HEK293 (cell line): ENCODE results near the gene MARCKSL1.
A peak's percentile ranks its signal among the peaks of the same experiment; 100 is the strongest.

ENCODE experiments used
- CTCF ChIA-PET: fragments of 350-600 bp; formaldehyde crosslinking; extraction: SDS; loops from one replicate; lab custom pipeline; 2021; ENCODE audit warnings: antibody characterized with exemption; lab: Yijun Ruan, JAX
- POLR2A ChIA-PET: fragments of 300-600 bp; formaldehyde crosslinking; extraction: SDS; loops from one replicate; lab custom pipeline; 2020; ENCODE audit warnings: antibody characterized with exemption, inconsistent platforms; lab: Yijun Ruan, JAX
- H3K27ac ChIP-seq: fragments of 200-500 bp; sonication (Bioruptor generic); 2 replicates; pipeline ENCODE4 v1.5.1; 2014; ENCODE audit warnings: low read depth, low read length, control low read depth, inconsistent platforms; ENCODE audit errors: extremely low read depth
- H3K36me3 ChIP-seq, 2 experiments: fragments of 200-500 bp in 1 of 2; sonication (Bioruptor generic) in 1 of 2; 1 replicate in 1 of 2; 2 replicates in 1 of 2; pipeline ENCODE4 v1.5.1; 2014 to 2017; ENCODE audit warnings: inconsistent platforms in 2 of 2, low read length in 2 of 2; ENCODE audit not compliant: control insufficient read depth in 2 of 2, insufficient read depth in 1 of 2
- H3K4me1 ChIP-seq: fragments of 200-500 bp; sonication (Bioruptor generic); 2 replicates; pipeline ENCODE4 v1.5.1; 2014; ENCODE audit warnings: mild to moderate bottlenecking, low read length, inconsistent platforms; ENCODE audit not compliant: control insufficient read depth, insufficient read depth
- H3K4me3 ChIP-seq: 2 replicates; pipeline ENCODE4 v1.5.1; 2011; ENCODE audit warnings: low read depth, mild to moderate bottlenecking, control low read depth, low read length, moderate library complexity
- H3K9me3 ChIP-seq: fragments of 200-500 bp; sonication (Bioruptor generic); 2 replicates; pipeline ENCODE4 v1.5.1; 2014; ENCODE audit warnings: low read depth, low read length, inconsistent platforms; ENCODE audit not compliant: control insufficient read depth, insufficient read depth
- GLIS1 ChIP-seq: fragments of 450-650 bp; formaldehyde crosslinking; IDR thresholded peaks from 2 replicates; pipeline ENCODE4 v1.5.1; 2016; ENCODE audit warnings: missing biosample characterization, missing genetic modification characterization
- IKZF3 ChIP-seq: fragments of 450-650 bp; IDR thresholded peaks from 2 replicates; pipeline ENCODE4 v1.5.0; 2018; ENCODE audit warnings: missing biosample characterization, mild to moderate bottlenecking, missing genetic modification characterization, moderate library complexity
- KLF16 ChIP-seq: fragments of 450-650 bp; formaldehyde crosslinking; IDR thresholded peaks from 2 replicates; pipeline ENCODE4 v1.5.1; 2017; ENCODE audit warnings: missing biosample characterization, missing genetic modification characterization
- PBX3 ChIP-seq: sonication (generic); formaldehyde crosslinking; IDR thresholded peaks from 2 replicates; pipeline ENCODE4 v1.8.1; 2022; ENCODE audit warnings: mild to moderate bottlenecking, moderate library complexity, missing genetic modification reagents
- ZBTB1 ChIP-seq: fragments of 450-650 bp; formaldehyde crosslinking; IDR thresholded peaks from 2 replicates; pipeline ENCODE4 v1.5.1; 2016; ENCODE audit warnings: missing biosample characterization, missing genetic modification characterization
- ZEB2 ChIP-seq: fragments of 450-650 bp; formaldehyde crosslinking; IDR thresholded peaks from 2 replicates; pipeline ENCODE4 v1.5.1; 2016; ENCODE audit warnings: missing biosample characterization, missing genetic modification characterization
- ZFHX2 ChIP-seq: fragments of 450-650 bp; formaldehyde crosslinking; conservative IDR thresholded peaks from 2 replicates; pipeline ENCODE4 v1.5.1; 2016; ENCODE audit warnings: missing biosample characterization, missing genetic modification characterization
- ZFP37 ChIP-seq: fragments of 450-650 bp; formaldehyde crosslinking; IDR thresholded peaks from 2 replicates; pipeline ENCODE4 v1.5.1; 2016; ENCODE audit warnings: missing biosample characterization, missing genetic modification characterization
- ZFP41 ChIP-seq: fragments of 450-650 bp; formaldehyde crosslinking; IDR thresholded peaks from 2 replicates; pipeline ENCODE4 v1.5.1; 2016; ENCODE audit warnings: missing biosample characterization, missing genetic modification characterization, borderline replicate concordance
- ZIC2 ChIP-seq: fragments of 450-650 bp; formaldehyde crosslinking; IDR thresholded peaks from 2 replicates; pipeline ENCODE4 v1.5.1; 2016; ENCODE audit warnings: missing biosample characterization, missing genetic modification characterization
- ZNF223 ChIP-seq: fragments of 450-650 bp; formaldehyde crosslinking; IDR thresholded peaks from 2 replicates; pipeline ENCODE4 v1.5.1; 2016; ENCODE audit warnings: missing biosample characterization, missing genetic modification characterization
- ZNF404 ChIP-seq: fragments of 450-650 bp; formaldehyde crosslinking; IDR thresholded peaks from 2 replicates; pipeline ENCODE4 v1.5.1; 2017; ENCODE audit warnings: missing biosample characterization, missing genetic modification characterization
- ZNF449 ChIP-seq: fragments of 450-650 bp; formaldehyde crosslinking; IDR thresholded peaks from 2 replicates; pipeline ENCODE4 v1.5.1; 2017; ENCODE audit warnings: missing biosample characterization, mild to moderate bottlenecking, missing genetic modification characterization, moderate library complexity
- ZNF830 ChIP-seq: fragments of 450-650 bp; IDR thresholded peaks from 2 replicates; pipeline ENCODE4 v1.5.0; 2018; ENCODE audit warnings: missing biosample characterization, missing genetic modification characterization, low read depth, mild to moderate bottlenecking, moderate library complexity
- TF ChIP-seq, protein P1 (sequence below): fragments of 450-650 bp; formaldehyde crosslinking; IDR thresholded peaks from 2 replicates; pipeline ENCODE4 v1.5.1; 2016; ENCODE audit warnings: missing biosample characterization, missing genetic modification characterization, borderline replicate concordance

Gene MARCKSL1

GRCh38 chr1:32345289-32345827 is 9.3 kb upstream of the MARCKSL1 start:
- H3K27ac ChIP-seq, result no peak overlapping the region
- no peak overlapping the region for H3K4me3 ChIP-seq
- POLR2A ChIA-PET, result interaction anchor here (0.6 to 5.2 kb wide), 3 partner anchors 9 to 807 kb away, joined by 3 to 39 read pairs (median 5); partner anchors contain the start of gene MARCKSL1
- no peaks in the 10 kb centered on the region for H3K4me1 ChIP-seq
- no peaks in the 10 kb centered on the region for H3K36me3 ChIP-seq
- TF ChIP-seq ZFP37 (tag by site-specific recombination) (no peak), ZNF449 (tag by site-specific recombination) (peak; percentile 84)
- no peaks in the 10 kb centered on the region for H3K9me3 ChIP-seq
- CTCF ChIA-PET, result interaction anchor here (0.6 to 1.1 kb wide), 2 partner anchors 66 to 209 kb away, joined by 3 to 4 read pairs; no protein-coding TSS in a partner anchor

DNA sequence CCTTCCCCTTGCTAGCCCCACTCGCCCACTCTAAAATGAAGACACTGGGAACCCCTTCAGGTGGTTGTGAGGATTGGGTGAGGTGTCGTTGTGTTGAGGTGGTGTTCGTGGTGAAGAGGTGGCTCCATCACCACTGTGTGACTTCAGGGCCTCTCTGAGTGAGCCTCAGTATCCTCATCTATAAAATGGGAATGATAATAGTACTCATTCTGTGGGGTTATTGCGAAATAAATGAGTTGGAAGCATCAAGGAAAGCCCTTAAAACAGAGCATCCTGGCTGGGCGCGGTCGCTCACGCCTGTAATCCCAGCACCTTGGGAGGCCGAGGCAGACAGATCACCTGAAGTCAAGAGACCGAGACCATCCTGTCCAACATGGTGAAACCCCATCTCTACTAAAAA is 6.7 kb upstream of the MARCKSL1 start:
- Histone ChIP-seq H3K9me3 (no peaks in the 10 kb centered on the region), H3K36me3 (no peaks in the 10 kb centered on the region), H3K4me1 (no peaks in the 10 kb centered on the region), H3K4me3 (no peak overlapping the region), H3K27ac (no peak overlapping the region)
- ChIA-PET POLR2A (interaction anchor here (1.2 kb wide), 1 partner anchor 10 kb away, joined by 3 read pairs; no protein-coding TSS in a partner anchor), CTCF (interaction anchor here (0.7 to 1.0 kb wide), 2 partner anchors 9 to 92 kb away, joined by 3 to 4 read pairs; no protein-coding TSS in a partner anchor)
- TF ChIP-seq ZNF830 (tag by site-specific recombination) (no peak), PBX3 (CRISPR knock-in tag) (no peak), KLF16 (tag by site-specific recombination) (no peak), ZFHX2 (tag by site-specific recombination) (peak; percentile 4; the same call in 1 of the 2 replicates), ZIC2 (tag by site-specific recombination) (no peak), ZBTB1 (tag by site-specific recombination) (no peak), IKZF3 (no peak), ZFP41 (tag by site-specific recombination) (no peak)
- TF ChIP-seq, protein P1, sequence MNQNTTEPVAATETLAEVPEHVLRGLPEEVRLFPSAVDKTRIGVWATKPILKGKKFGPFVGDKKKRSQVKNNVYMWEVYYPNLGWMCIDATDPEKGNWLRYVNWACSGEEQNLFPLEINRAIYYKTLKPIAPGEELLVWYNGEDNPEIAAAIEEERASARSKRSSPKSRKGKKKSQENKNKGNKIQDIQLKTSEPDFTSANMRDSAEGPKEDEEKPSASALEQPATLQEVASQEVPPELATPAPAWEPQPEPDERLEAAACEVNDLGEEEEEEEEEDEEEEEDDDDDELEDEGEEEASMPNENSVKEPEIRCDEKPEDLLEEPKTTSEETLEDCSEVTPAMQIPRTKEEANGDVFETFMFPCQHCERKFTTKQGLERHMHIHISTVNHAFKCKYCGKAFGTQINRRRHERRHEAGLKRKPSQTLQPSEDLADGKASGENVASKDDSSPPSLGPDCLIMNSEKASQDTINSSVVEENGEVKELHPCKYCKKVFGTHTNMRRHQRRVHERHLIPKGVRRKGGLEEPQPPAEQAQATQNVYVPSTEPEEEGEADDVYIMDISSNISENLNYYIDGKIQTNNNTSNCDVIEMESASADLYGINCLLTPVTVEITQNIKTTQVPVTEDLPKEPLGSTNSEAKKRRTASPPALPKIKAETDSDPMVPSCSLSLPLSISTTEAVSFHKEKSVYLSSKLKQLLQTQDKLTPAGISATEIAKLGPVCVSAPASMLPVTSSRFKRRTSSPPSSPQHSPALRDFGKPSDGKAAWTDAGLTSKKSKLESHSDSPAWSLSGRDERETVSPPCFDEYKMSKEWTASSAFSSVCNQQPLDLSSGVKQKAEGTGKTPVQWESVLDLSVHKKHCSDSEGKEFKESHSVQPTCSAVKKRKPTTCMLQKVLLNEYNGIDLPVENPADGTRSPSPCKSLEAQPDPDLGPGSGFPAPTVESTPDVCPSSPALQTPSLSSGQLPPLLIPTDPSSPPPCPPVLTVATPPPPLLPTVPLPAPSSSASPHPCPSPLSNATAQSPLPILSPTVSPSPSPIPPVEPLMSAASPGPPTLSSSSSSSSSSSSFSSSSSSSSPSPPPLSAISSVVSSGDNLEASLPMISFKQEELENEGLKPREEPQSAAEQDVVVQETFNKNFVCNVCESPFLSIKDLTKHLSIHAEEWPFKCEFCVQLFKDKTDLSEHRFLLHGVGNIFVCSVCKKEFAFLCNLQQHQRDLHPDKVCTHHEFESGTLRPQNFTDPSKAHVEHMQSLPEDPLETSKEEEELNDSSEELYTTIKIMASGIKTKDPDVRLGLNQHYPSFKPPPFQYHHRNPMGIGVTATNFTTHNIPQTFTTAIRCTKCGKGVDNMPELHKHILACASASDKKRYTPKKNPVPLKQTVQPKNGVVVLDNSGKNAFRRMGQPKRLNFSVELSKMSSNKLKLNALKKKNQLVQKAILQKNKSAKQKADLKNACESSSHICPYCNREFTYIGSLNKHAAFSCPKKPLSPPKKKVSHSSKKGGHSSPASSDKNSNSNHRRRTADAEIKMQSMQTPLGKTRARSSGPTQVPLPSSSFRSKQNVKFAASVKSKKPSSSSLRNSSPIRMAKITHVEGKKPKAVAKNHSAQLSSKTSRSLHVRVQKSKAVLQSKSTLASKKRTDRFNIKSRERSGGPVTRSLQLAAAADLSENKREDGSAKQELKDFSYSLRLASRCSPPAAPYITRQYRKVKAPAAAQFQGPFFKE (tag by site-specific recombination), result no peak

GRCh38 chr1:32341971-32342370 is 5.9 kb upstream of the MARCKSL1 start:
- no peak for TF ChIP-seq ZNF404 (tag by site-specific recombination)
- peak; percentile 23; the same call in 1 of the 2 replicates for TF ChIP-seq GLIS1 (tag by site-specific recombination)
- TF ChIP-seq ZEB2 (tag by site-specific recombination), result no peak
- TF ChIP-seq ZNF223 (tag by site-specific recombination), result no peak
- POLR2A ChIA-PET, result interaction anchor here (1.1 to 1.2 kb wide), 2 partner anchors 9 to 10 kb away, joined by 3 read pairs; no protein-coding TSS in a partner anchor
- Histone ChIP-seq H3K27ac (no peak overlapping the region), H3K9me3 (no peaks in the 10 kb centered on the region), H3K4me1 (no peaks in the 10 kb centered on the region), H3K4me3 (no peak overlapping the region), H3K36me3 (no peaks in the 10 kb centered on the region)
- CTCF ChIA-PET, result interaction anchor here (1.0 kb wide), 1 partner anchor 10 kb away, joined by 3 read pairs; no protein-coding TSS in a partner anchor
